Breast epithelium (tissue), 3 donors: ENCODE data around the gene MYO15B.

Source experiments
- CTCF ChIP-seq, 3 donors: fragments of 450-650 bp; IDR thresholded peaks; one replicate each; pipeline ENCODE4 v1.5.1; 2016 to 2017; ENCODE audit warnings: antibody characterized with exemption in 3 of 3, mild to moderate bottlenecking in 3 of 3, moderate library complexity in 3 of 3
- POLR2A ChIP-seq: fragments of 450-650 bp; IDR thresholded peaks from one replicate; pipeline ENCODE4 v1.6.1; 2016; ENCODE audit warnings: antibody characterized with exemption, mild to moderate bottlenecking, moderate library complexity
- POLR2AphosphoS5 ChIP-seq, 3 donors: sonication (generic); formaldehyde crosslinking; IDR thresholded peaks; one replicate each; pipeline ENCODE4 v1.6.1; 2017; ENCODE audit warnings: antibody characterized with exemption in 3 of 3

DNA sequence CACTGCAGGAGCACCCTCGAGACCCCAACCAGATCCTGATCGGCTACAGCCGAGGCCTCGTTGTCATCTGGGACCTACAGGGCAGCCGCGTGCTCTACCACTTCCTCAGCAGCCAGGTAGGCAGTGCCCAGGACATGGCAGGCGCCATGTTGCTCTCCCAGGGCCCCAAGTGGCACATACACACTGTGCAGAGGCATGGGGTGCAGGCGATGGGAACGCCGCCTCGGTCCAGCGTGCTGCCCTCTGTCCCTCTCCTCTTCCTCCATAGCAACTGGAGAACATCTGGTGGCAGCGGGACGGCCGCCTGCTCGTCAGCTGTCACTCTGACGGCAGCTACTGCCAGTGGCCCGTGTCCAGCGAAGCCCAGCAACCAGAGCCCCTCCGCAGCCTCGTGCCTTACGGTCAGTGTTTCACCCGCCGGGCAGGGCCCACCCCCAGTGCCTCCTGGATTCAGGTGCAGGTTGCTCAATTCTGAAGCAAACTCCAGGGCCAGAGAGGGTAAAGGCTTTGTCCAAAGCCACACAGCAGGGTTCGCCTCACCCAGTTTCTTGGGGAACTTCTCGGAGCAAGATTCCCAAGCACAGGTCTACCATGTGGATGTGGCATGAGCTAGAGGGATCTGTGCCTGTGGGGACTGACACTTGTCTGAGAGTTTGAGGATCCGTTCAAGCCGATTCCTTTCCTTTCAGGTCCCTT is 24.4 kb upstream of the MYO15B start:
- TF ChIP-seq CTCF (IDR thresholded peaks at IDR 0.05), result no peak
- no peak for TF ChIP-seq POLR2A
- no peak for TF ChIP-seq POLR2AphosphoS5 (IDR thresholded peaks at IDR 0.05)
